NCI-H2029 treated with DMSO at 0.1 percent for 48 hours (cell line): ENCODE results near the gene CPED1.
"Not testable (repeated sequence)": the region's sequence is repeated elsewhere in the genome, so short reads cannot be mapped to it uniquely, and the experiment has no call there.

Source experiments
- DNase-seq: peaks from one replicate; lab custom pipeline; 2025; lab: John Stamatoyannopoulos, UW

CPED1 gene

GRCh38 chr7:121186746-121187145, 198.2 kb downstream of the CPED1 start:
- no peak for DNase-seq

GRCh38 chr7:121187222-121187621, 198.7 kb downstream of the CPED1 start:
- DNase-seq: no peak

- DNase-seq: no peak
Measured at GRCh38 chr7:121187676-121188075, 199.2 kb downstream of the CPED1 start.

GRCh38 chr7:121192834-121193233, 204.3 kb downstream of the CPED1 start:
- no peak for DNase-seq

GRCh38 chr7:121195010-121195409, 206.5 kb downstream of the CPED1 start:
- no peak for DNase-seq

- DNase-seq: no peak
Measured at GRCh38 chr7:121195874-121196273, 207.4 kb downstream of the CPED1 start.

GRCh38 chr7:121196286-121196685, 207.8 kb downstream of the CPED1 start:
- DNase-seq: no peak

- DNase-seq: no peak
Measured at GRCh38 chr7:121197455-121197854, 208.9 kb downstream of the CPED1 start.

- no peak for DNase-seq
Measured at GRCh38 chr7:121198502-121198901, 210.0 kb downstream of the CPED1 start.

GRCh38 chr7:121202125-121202524, 213.6 kb downstream of the CPED1 start:
- no peak for DNase-seq

- DNase-seq: no peak
Measured at GRCh38 chr7:121202834-121203233, 214.3 kb downstream of the CPED1 start.

- DNase-seq: no peak
Measured at GRCh38 chr7:121204537-121204936, 216.0 kb downstream of the CPED1 start.

GRCh38 chr7:121205777-121206176, 217.3 kb downstream of the CPED1 start:
- DNase-seq: no peak

- no peak for DNase-seq
Measured at GRCh38 chr7:121211253-121211652, 222.7 kb downstream of the CPED1 start.

GRCh38 chr7:121212036-121212435, 223.5 kb downstream of the CPED1 start:
- DNase-seq: no peak

- DNase-seq: no peak
Measured at GRCh38 chr7:121214657-121215056, 226.1 kb downstream of the CPED1 start.

GRCh38 chr7:121219026-121219425, 230.5 kb downstream of the CPED1 start:
- no peak for DNase-seq

GRCh38 chr7:121221108-121221507, 232.6 kb downstream of the CPED1 start:
- DNase-seq: not testable (repeated sequence)

- no peak for DNase-seq
Measured at GRCh38 chr7:121228779-121229178, 240.3 kb downstream of the CPED1 start.

GRCh38 chr7:121235201-121235600, 246.7 kb downstream of the CPED1 start:
- DNase-seq: no peak

- DNase-seq: no peak
Measured at GRCh38 chr7:121237601-121238000, 249.1 kb downstream of the CPED1 start.

GRCh38 chr7:121244120-121244870, 255.8 kb downstream of the CPED1 start:
- DNase-seq: no peak

- not testable (repeated sequence) for DNase-seq
Measured at GRCh38 chr7:121251367-121251766, 262.9 kb downstream of the CPED1 start.
